Skeletal muscle satellite cell (primary cell): ENCODE measurements around the gene AKT1.

Experiments used
- H3K27me3 ChIP-seq: 2 replicates; pipeline ENCODE4 v1.7.0; 2013; ENCODE audit warnings: low read length; ENCODE audit not compliant: control insufficient read depth, insufficient read depth
- H3K36me3 ChIP-seq: 2 replicates; pipeline ENCODE4 v1.7.0; 2013; ENCODE audit warnings: mild to moderate bottlenecking, control low read depth, low read length; ENCODE audit not compliant: insufficient read depth
- H3K4me1 ChIP-seq: 2 replicates; pipeline ENCODE4 v1.7.0; 2013; ENCODE audit warnings: low read length; ENCODE audit not compliant: control insufficient read depth, insufficient read depth
- H3K4me2 ChIP-seq: 2 replicates; pipeline ENCODE4 v1.7.0; 2013; ENCODE audit warnings: mild to moderate bottlenecking, low read length
- H3K4me3 ChIP-seq: 2 replicates; pipeline ENCODE4 v1.7.0; 2013; ENCODE audit warnings: low read length
- H3K9ac ChIP-seq: 2 replicates; pipeline ENCODE4 v1.7.0; 2013; ENCODE audit warnings: mild to moderate bottlenecking, low read depth, low read length, moderate library complexity
- H3K9me3 ChIP-seq: replicated peaks from 2 replicates; pipeline ENCODE4 v1.7.0; 2013; ENCODE audit warnings: mild to moderate bottlenecking, control low read depth, low read length

The AKT1 gene

DNA sequence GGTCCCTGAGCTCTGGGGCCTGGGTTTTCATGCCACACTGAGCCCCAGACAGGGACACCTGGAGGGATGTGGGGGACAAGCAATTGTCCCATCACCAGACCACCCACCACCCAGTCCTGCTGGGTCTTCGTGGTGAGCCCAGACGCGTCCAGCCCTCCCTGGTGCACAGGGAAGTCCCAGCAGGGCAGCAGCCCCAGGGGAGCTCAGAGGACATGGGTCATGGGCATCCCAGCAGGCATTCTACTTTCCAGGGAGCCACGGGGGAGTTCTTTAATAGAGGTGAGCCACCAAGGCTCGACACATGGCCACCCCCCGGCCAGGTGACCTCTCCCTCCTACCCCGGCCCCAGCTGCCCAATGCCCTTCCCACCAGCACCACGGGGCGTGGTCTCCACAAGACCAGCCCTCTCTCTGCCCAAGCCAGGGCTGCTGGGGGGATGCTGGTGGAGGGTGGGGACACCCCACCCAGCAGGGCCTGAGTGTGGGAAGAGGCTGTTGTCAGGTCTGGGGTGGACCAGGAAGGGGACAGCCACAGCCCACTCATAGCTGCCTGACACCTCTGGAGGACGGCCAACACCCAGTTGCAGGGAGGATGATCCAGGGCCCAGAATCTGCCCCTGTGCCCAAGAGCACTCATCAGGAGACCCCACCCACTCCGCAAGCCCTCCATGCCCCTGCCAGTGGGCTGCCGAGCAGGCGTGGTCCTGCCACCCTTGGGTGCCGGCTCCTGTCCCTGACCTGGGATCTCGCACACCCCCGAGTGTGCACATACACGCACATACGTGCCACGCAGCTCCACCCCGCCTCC lies 14.1 kb downstream of the AKT1 start:
- no peak overlapping the region for H3K4me3 ChIP-seq
- peaks cover 5% of the 10 kb centered on the region for H3K4me1 ChIP-seq
- H3K4me2 ChIP-seq = no peak overlapping the region
- H3K36me3 ChIP-seq = peaks cover 22% of the 10 kb centered on the region
- H3K9ac ChIP-seq = no peak overlapping the region
- no peaks in the 10 kb centered on the region for H3K9me3 ChIP-seq
- H3K27me3 ChIP-seq = no peaks in the 10 kb centered on the region

- Histone ChIP-seq H3K4me1 (no peaks in the 10 kb centered on the region), H3K36me3 (peaks cover 27% of the 10 kb centered on the region), H3K4me3 (no peak overlapping the region), H3K4me2 (no peak overlapping the region), H3K27me3 (no peaks in the 10 kb centered on the region), H3K9ac (no peak overlapping the region), H3K9me3 (no peaks in the 10 kb centered on the region)
Measured at GRCh38 chr14:104780513-104781030, 15.0 kb downstream of the AKT1 start.

- Histone ChIP-seq H3K9me3 (no peaks in the 10 kb centered on the region), H3K4me3 (no peak overlapping the region), H3K36me3 (peaks cover 34% of the 10 kb centered on the region)
Measured at GRCh38 chr14:104779776-104780512, 15.6 kb downstream of the AKT1 start.

GRCh38 chr14:104778694-104779331 lies 16.7 kb downstream of the AKT1 start:
- peaks cover 41% of the 10 kb centered on the region for H3K36me3 ChIP-seq
- H3K27me3 ChIP-seq = no peaks in the 10 kb centered on the region
- H3K9me3 ChIP-seq = no peaks in the 10 kb centered on the region
- H3K4me2 ChIP-seq = no peak overlapping the region
- H3K4me1 ChIP-seq = no peaks in the 10 kb centered on the region
- no peak overlapping the region for H3K9ac ChIP-seq
- no peak overlapping the region for H3K4me3 ChIP-seq

More at GRCh38 chr14:104779776-104780512, 15.6 kb downstream of the AKT1 start:
- H3K4me1 ChIP-seq = no peaks in the 10 kb centered on the region
- H3K27me3 ChIP-seq = no peaks in the 10 kb centered on the region
- no peak overlapping the region for H3K4me2 ChIP-seq
- H3K9ac ChIP-seq = no peak overlapping the region

GRCh38 chr14:104777808-104778249 lies 17.7 kb downstream of the AKT1 start:
- H3K4me1 ChIP-seq = no peaks in the 10 kb centered on the region
- no peaks in the 10 kb centered on the region for H3K27me3 ChIP-seq
- H3K36me3 ChIP-seq = peaks cover 49% of the 10 kb centered on the region
- no peak overlapping the region for H3K9ac ChIP-seq
- no peak overlapping the region for H3K4me3 ChIP-seq
- no peaks in the 10 kb centered on the region for H3K9me3 ChIP-seq
- H3K4me2 ChIP-seq = no peak overlapping the region

- Histone ChIP-seq H3K9ac (no peak overlapping the region), H3K4me2 (no peak overlapping the region), H3K36me3 (peaks cover 56% of the 10 kb centered on the region), H3K9me3 (no peaks in the 10 kb centered on the region), H3K4me1 (no peaks in the 10 kb centered on the region), H3K4me3 (no peak overlapping the region), H3K27me3 (no peaks in the 10 kb centered on the region)
Measured at GRCh38 chr14:104776961-104777807, 18.4 kb downstream of the AKT1 start.

GRCh38 chr14:104776481-104776880 lies 19.1 kb downstream of the AKT1 start:
- Histone ChIP-seq H3K4me2 (no peak overlapping the region), H3K4me1 (no peaks in the 10 kb centered on the region), H3K9me3 (no peaks in the 10 kb centered on the region), H3K9ac (no peak overlapping the region), H3K27me3 (no peaks in the 10 kb centered on the region), H3K36me3 (peaks cover 63% of the 10 kb centered on the region), H3K4me3 (no peak overlapping the region)

- Histone ChIP-seq H3K4me2 (no peak overlapping the region), H3K9me3 (no peaks in the 10 kb centered on the region), H3K27me3 (no peaks in the 10 kb centered on the region), H3K4me1 (no peaks in the 10 kb centered on the region), H3K9ac (no peak overlapping the region), H3K4me3 (no peak overlapping the region), H3K36me3 (peaks cover 70% of the 10 kb centered on the region)
Measured at GRCh38 chr14:104775073-104775489, 20.5 kb downstream of the AKT1 start.

- Histone ChIP-seq H3K4me1 (no peaks in the 10 kb centered on the region), H3K4me3 (no peak overlapping the region), H3K36me3 (peaks cover 66% of the 10 kb centered on the region), H3K9ac (no peak overlapping the region), H3K9me3 (no peaks in the 10 kb centered on the region), H3K4me2 (no peak overlapping the region), H3K27me3 (no peaks in the 10 kb centered on the region)
Measured at GRCh38 chr14:104774453-104775072, 21.0 kb downstream of the AKT1 start.

GRCh38 chr14:104773505-104774452 lies 21.8 kb downstream of the AKT1 start:
- H3K4me2 ChIP-seq = no peak overlapping the region
- H3K9ac ChIP-seq = no peak overlapping the region
- H3K4me3 ChIP-seq = no peak overlapping the region
- no peaks in the 10 kb centered on the region for H3K9me3 ChIP-seq
- peaks cover 68% of the 10 kb centered on the region for H3K36me3 ChIP-seq
- no peaks in the 10 kb centered on the region for H3K27me3 ChIP-seq
- H3K4me1 ChIP-seq = peaks cover 3% of the 10 kb centered on the region
